NT2/D1 (cell line): Measurements from ENCODE around the gene PAPOLB.

Source experiments
- SUZ12 ChIP-seq: IDR thresholded peaks from 2 replicates; pipeline ENCODE4 v1.6.1; 2011; ENCODE audit not compliant: insufficient read length, insufficient read depth; ENCODE audit errors: extremely low read depth
- YY1 ChIP-seq: IDR thresholded peaks from 2 replicates; pipeline ENCODE4 v1.6.1; 2011; ENCODE audit not compliant: insufficient read length, insufficient read depth
- ZNF274 ChIP-seq: IDR thresholded peaks from 2 replicates; pipeline ENCODE4 v1.6.1; 2011; ENCODE audit warnings: mild to moderate bottlenecking, low read depth, low read length

GRCh38 chr7:4842319-4843064, 19.3 kb downstream of the PAPOLB start:
- TF ChIP-seq YY1 = no peak
- TF ChIP-seq SUZ12 = no peak
- no peak for TF ChIP-seq ZNF274
